WI38 (cell line): ENCODE results near the gene ICAM3.
"Not testable (repeated sequence)": the region's sequence is repeated elsewhere in the genome, so short reads cannot be mapped to it uniquely, and the experiment has no call there.

Experiments
- H3K4me3 ChIP-seq: 2 replicates; pipeline ENCODE4 v1.5.1; 2011; ENCODE audit warnings: low read depth, mild to moderate bottlenecking, control low read depth, low read length
- TF ChIP-seq, protein P1 (sequence below): IDR thresholded peaks from 2 replicates; pipeline ENCODE4 v1.5.1; 2012; ENCODE audit warnings: low read depth, mild to moderate bottlenecking, control low read depth, low read length

Gene ICAM3, protein sequence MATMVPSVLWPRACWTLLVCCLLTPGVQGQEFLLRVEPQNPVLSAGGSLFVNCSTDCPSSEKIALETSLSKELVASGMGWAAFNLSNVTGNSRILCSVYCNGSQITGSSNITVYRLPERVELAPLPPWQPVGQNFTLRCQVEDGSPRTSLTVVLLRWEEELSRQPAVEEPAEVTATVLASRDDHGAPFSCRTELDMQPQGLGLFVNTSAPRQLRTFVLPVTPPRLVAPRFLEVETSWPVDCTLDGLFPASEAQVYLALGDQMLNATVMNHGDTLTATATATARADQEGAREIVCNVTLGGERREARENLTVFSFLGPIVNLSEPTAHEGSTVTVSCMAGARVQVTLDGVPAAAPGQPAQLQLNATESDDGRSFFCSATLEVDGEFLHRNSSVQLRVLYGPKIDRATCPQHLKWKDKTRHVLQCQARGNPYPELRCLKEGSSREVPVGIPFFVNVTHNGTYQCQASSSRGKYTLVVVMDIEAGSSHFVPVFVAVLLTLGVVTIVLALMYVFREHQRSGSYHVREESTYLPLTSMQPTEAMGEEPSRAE

DNA sequence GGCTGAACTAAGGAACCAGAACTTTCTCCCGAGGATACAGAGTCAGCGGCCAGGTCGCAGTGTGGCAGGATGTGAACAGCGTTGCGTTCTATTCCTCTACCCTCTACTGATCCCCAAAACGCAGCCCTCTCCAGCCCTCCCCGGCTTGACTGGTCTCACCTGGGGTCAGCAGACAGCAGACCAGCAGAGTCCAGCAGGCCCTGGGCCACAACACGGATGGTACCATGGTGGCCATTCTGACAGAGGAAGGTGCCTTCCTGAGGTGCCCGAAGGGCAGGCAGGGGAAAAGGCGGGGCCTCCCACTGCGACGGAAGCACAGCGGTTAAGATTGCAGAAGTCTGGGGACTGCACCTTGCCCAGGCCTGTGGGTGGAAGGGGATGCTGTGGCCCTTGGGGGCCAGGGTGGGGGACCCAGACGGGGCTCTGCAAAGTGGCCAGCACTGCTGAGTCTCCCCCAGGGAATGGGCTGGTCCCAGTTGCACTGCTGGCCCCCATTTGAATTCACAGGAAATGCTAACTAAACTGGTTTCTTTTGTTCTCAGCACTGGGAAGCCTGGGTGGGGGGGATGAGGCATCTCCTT is at the start of gene ICAM3:
Gene ICAM3, minus strand, starts transcription at position 245 of the 581 bp plus-strand sequence. Its CDS starts 10 bp downstream, at position 235.
- TF ChIP-seq, protein P1, sequence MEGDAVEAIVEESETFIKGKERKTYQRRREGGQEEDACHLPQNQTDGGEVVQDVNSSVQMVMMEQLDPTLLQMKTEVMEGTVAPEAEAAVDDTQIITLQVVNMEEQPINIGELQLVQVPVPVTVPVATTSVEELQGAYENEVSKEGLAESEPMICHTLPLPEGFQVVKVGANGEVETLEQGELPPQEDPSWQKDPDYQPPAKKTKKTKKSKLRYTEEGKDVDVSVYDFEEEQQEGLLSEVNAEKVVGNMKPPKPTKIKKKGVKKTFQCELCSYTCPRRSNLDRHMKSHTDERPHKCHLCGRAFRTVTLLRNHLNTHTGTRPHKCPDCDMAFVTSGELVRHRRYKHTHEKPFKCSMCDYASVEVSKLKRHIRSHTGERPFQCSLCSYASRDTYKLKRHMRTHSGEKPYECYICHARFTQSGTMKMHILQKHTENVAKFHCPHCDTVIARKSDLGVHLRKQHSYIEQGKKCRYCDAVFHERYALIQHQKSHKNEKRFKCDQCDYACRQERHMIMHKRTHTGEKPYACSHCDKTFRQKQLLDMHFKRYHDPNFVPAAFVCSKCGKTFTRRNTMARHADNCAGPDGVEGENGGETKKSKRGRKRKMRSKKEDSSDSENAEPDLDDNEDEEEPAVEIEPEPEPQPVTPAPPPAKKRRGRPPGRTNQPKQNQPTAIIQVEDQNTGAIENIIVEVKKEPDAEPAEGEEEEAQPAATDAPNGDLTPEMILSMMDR, result no peak
- no peak within 1 kb of the TSS for H3K4me3 ChIP-seq

DNA sequence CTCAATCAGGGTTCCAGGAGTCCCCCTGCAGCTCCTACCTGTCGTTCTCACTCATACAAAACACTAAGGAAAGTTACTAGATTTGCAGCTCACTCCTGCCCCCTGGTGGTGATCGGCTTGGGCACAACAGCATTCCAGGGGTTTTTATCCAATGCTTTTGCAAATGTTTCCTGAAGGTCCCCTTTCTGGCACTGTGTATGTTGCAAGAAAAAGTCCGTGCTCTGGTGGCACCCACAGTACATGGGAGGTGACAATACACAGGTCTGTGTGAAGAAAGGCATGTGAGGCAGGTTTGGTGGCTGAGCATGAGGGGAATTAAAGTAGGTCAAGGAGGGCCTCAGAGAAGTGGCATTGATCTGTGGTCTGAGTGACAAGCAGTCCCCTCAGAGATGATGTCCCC is 49.5 kb upstream of the ICAM3 start:
- TF ChIP-seq, protein P1, result peak; percentile 87
- H3K4me3 ChIP-seq, result no peak overlapping the region

DNA sequence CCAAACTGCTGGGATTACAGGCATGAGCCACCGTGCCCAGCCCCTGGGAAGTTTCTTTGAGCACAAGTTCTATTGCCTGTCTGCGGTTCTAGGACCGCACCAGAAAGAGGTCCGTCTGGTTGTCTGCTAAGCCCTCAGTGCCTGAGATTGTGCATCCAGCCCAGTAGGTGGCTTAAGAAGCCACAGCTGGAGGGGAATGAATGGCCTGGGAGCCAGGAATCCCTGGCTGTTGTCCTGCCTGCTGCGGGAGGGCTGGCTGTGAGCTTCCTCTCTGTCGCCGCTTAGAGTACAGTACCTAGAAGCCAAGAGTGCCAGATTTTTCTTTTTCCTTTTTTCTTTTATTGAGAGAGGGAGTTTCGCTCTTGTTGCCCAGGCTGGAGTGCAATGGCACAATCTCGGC is 45.2 kb upstream of the ICAM3 start:
- H3K4me3 ChIP-seq, result no peak overlapping the region
- TF ChIP-seq, protein P1, result no peak

DNA sequence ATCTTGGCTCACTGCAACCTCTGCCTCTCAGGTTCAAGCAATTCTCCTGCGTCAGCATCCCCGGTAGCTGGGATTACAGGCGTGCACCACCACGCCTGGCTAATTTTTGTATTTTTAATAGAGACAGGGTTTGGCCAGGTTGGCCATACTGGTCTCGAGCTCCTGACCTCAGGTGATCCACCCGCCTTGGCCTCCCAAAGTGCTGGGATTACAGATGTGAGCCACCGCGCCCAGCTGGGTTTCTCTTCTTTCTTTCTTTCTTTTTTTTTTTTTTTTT is 43.7 kb upstream of the ICAM3 start:
- H3K4me3 ChIP-seq, result not testable (repeated sequence)

DNA sequence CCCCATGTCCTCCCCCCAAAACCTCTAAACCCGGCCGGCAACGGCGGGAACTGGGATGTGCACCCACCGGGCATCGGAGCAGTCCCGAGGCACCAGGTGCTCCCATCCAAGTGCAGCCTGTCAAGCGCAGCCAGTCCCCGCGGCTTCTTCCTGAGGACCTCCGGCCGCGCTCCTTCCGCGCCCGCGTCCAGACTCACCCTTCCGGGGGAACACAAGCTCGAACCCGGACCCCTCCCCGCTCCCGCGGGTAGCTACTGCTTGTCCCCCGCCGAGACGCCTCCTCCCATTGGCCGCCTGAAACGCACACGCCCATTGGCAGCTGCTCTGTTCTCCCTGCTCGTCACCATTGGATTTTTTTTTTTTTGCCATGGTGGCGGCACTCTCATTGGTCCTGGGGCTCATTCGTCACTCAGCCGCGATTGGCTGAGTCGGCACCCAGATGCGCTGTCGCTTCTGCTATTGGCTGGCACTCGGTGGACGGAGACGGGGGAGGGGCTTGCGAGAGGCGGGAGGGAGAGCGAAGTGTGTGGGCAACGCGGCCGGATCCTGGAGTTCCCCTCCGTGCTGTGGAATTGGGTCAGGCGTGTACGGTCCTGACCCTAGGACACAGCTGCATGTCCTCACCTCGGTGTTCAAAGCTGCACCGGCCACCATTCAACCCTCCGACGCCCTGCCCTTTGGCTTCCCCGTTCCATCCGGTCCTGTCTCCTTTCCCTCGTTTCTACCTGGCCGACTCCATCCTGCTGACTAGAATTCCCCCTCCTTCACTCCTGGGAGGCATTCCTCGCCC is 41.1 kb upstream of the ICAM3 start, which contains the start of gene TYK2:
Gene TYK2, minus strand, starts transcription at position 260 of the 790 bp plus-strand sequence. CDS start 2,166 bp downstream, outside the sequence.
- peak within 1 kb of the TSS; percentile 97 for H3K4me3 ChIP-seq
- TF ChIP-seq, protein P1, result no peak

DNA sequence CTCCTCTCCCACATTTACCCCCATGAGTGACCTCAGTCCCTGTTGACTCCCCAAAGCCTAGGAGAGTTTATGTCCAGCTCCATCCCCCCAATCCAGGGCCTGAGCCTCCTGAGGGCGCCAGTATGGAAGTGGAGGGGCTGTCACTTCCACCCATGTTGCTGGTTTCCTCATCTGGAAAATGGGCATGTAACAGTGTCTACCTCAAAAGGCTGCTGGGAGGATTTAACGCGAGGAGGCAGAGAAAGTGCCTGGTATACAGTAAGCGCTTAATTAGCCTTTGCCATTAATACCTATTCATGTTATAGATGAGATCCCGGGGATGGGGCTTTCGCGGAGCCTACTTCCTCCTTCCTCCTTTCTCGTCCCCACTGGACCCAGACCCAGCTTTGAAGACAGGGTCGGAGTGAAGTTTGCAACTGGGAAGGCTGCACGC is 40.5 kb upstream of the ICAM3 start:
- H3K4me3 ChIP-seq, result peak overlapping the region; percentile 97
- TF ChIP-seq, protein P1, result no peak

DNA sequence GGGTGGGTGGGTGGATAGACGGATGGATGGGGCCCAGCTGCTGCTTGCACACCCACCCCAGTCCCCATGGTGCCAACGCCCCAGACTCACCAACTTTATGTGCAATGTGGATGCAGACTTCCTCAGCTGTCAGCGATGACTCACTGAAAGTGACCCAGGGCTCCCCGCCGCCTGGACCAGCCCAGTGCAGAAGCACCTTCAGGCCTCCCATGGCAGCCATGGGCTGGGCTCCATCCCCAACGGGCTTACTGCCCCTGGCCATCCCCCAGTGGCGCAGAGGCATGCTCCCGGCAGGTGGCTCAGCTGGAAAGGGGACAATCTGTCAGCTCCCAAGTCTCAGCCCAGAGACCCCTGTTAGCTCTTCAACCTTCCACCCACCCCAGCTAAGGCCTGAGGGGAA is 38.7 kb upstream of the ICAM3 start:
- TF ChIP-seq, protein P1, result no peak

DNA sequence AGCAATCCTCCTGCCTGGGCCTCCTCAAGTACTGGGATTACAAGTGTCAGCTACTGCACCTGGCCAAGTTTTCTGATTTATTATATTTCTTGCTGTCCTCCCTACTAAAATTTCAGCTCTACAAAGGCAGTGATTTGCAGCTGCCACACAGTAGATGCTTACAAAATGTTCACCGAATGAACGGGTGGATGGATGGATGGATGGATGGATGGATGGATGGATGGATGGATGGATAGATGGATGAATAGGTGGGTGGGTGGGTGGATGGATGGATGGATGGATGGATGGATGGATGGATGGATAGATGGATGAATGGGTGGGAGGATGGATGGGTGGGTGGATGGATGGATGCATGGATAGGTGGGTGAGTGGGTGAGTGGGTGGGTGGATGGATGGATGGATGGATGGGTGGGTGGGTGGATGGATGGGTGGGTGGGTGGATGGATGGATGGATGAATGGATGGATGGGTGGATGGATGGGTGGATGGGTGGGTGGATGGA is 37.8 kb upstream of the ICAM3 start:
- H3K4me3 ChIP-seq, result not testable (repeated sequence)

More for the DNA sequence above, 38.7 kb upstream of the ICAM3 start:
- H3K4me3 ChIP-seq, result no peak overlapping the region
